Glomerular visceral epithelial cell (primary cell): ENCODE results near the gene ELP6.
A peak's percentile ranks its signal among the peaks of the same experiment; 100 is the strongest.
"Not testable (repeated sequence)": the region's sequence is repeated elsewhere in the genome, so short reads cannot be mapped to it uniquely, and the experiment has no call there.

ENCODE experiments used
- DNase-seq: peaks from one replicate; pipeline ENCODE4 v3.0.0-alpha.2; 2016; ENCODE audit errors: extremely low spot score

The ELP6 gene

GRCh38 chr3:47512416-47513124, 942 bp downstream of the ELP6 start:
- DNase-seq = peak; percentile 25

GRCh38 chr3:47505267-47505666, 8.2 kb downstream of the ELP6 start:
- not testable (repeated sequence) for DNase-seq

DNA sequence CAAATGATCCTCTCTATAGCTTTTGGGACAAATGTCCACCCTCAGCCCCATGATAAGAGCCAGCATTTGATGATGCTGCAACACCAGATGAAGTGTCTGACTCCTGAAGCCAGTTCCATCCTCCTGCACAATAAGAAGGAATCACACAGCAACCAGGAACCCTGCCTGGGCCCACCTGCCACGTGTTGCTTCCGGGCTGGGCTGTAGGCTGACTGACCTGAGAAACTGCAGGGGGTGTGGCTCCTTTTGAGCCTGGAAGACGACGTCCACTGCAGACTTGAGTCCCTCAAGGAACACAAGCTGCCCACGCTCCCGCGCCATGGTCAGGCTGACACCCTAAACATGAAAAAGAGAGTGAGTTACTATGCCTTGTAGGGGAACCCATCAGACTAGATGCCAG, 9.4 kb downstream of the ELP6 start:
- no peak for DNase-seq

- no peak for DNase-seq
Measured at GRCh38 chr3:47503033-47503432, 10.5 kb downstream of the ELP6 start.

DNA sequence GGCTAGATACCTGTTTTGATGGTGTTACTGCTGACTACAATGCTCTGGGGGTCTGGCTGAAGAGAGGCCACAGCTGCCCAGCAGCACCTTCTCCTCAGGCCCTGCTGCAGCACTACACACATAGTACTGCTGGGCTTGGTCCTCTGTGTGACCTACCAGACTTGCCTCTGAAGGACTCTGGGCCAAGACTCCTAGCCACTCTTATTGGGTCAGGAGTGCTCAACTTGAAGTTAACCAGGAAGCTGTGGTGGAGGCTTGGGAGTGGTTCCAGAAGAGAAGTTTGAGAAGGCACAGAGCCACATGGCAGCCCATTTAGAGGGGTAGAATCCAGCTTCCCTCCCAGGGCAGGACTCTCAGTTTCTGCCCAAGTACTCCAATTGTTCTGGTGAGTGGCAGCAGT, 16.6 kb downstream of the ELP6 start:
- no peak for DNase-seq

- no peak for DNase-seq
Measured at GRCh38 chr3:47495886-47496285, 17.6 kb downstream of the ELP6 start.

DNA sequence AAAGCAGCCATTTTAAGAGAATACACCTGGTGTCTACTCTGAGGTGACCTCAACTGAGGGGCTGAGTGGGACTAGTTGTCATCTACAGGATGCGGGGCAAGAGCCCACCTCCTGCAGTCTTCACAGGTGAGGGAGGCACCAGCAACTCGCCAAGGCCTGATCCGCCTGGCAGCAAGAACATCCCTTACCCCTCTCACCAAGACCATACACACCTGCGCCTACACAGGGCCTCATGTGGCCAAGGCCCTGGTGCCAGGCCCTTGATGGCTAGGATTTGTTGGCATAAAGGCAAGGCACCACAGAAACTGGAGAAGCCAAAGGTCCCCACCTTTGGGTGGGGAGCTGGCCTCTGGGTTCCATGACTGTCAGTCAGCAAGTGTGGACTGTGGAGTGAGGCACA, 18.4 kb downstream of the ELP6 start:
- no peak for DNase-seq

GRCh38 chr3:47491777-47492176, 21.7 kb downstream of the ELP6 start:
- DNase-seq = no peak

DNA sequence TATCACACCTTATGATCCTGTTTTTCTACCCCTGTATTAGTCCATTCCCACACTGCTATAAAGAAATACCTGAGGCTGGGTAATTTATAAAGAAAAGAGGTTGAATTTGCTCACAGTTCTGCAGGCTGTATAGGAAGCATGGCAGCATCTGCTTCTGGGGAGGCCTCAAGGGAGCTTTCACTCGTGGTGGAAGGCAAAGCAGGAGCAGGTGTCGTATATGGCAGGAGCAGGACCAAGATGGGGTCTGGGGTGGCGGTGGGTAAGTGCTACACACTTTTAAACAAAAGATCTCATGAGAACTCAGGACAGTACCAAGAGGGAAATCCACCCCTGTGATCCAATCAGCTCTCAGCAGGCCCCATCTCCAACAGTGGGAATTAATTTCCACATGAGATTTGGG, 22.3 kb downstream of the ELP6 start:
- no peak for DNase-seq

DNA sequence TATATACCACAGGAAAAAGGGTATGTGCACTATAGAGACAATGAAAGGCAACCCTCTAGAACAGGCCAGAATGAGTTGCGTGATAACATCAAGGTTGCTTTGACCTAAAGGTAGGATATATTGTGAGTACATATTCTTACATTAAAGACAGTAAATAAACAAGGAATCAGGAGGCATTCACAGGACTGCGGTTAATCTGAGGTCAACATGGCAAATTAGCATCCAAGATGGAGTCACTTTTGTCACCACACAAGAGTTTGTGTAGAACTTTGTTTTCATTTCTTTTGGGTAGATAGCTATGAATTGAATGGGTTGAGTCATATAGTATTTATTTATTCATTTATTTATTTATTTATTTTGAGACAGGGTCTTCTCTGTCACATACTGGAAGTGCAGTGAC, 26.2 kb downstream of the ELP6 start:
- no peak for DNase-seq

GRCh38 chr3:47485812-47486211, 27.7 kb downstream of the ELP6 start:
- no peak for DNase-seq

DNA sequence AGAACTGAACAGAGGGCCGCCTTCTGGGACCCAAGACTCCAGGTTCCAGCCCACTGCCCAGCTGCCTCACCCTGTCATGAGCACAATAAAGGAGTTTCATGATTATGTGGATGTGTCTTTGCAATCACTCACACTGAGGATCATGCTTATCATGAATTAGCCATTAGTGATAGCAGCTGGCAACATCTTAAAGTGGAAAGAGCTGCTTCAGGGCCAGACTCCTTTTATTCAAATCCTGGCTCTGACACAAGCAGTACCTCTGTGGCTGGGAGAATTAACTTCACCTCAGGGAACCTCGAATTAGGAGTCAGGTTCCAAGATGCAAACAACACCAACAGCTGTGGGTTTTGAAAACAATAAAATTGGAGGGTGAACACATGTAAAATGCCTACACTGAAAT, 31.1 kb downstream of the ELP6 start:
- no peak for DNase-seq

DNA sequence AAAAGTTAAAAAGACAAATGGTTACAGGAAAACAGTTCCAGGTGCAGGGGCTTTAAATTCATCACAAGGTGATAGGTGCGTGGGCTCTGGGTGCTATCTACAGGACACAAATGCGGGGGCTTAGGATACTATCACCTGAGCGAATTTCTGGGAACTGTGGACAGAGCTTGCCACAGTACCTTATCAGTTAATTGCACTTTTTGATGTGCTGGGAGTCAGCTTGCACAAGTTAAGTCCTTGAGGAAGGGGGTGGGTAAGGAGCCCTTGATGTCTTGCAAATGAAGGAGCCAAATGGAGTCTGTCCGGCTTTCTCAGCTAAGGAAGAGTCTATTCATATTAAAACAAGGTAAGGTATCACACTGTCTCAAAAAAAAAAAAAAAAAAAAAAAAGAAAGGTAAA, 31.7 kb downstream of the ELP6 start:
- DNase-seq = not testable (repeated sequence)

- DNase-seq = not testable (repeated sequence)
Measured at GRCh38 chr3:47480267-47480666, 33.2 kb downstream of the ELP6 start.

- DNase-seq = no peak
Measured at GRCh38 chr3:47479826-47480160, 33.7 kb downstream of the ELP6 start.

DNA sequence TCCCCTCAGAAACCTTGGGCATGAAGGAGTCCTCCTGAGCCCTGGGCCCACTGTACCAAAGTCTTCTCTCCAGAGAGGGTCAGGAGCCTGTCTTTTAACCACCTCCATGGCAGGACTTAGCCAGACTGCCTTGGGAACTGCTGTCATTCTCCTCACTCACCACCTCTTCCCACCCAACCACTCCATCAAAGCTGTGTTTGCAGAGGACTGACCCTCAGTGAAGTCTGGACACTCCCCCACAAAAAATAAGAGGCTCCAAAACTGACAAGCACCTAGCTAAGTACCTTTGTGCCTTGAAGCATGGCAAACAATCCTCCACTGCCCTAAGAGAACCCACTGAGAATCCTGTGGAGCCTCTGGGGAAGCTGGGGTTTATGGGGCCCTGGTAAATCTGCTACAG, 35.5 kb downstream of the ELP6 start:
- no peak for DNase-seq

DNA sequence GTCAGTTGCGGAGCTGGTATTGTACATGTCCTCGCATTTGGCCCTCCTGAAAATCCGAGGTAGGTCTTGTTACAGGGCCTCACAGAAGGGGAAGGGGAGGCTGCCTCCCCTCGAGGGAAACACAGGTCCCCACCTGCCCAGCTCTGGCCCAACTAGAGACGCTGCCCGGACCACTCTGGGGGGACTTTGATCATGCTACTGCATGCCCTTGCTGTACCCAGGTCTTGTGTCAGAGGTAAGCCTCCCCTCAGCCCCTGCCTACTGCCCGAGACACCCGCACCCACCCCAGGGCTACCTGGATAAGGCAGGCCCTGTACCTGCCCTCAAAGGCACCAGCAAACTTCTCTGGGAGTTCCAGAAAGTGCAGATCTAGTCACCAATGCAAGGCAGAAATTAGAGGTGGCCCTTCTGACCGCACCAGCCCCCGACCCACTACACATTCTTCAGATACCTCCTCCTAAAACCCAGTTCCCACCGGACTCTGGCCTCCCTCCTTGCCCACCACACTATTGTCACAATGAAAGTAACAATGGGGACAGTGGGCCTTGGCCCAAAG, 36.8 kb downstream of the ELP6 start:
- DNase-seq = no peak

GRCh38 chr3:47476330-47476626, 37.2 kb downstream of the ELP6 start:
- DNase-seq = no peak

GRCh38 chr3:47475570-47476329, 37.8 kb downstream of the ELP6 start, which contains the start of gene SCAP:
SCAP (minus strand) TSS chr3:47475941; CDS start chr3:47442993, 32,948 bp downstream.
- DNase-seq = peak; percentile 82

GRCh38 chr3:47475029-47475569, 38.4 kb downstream of the ELP6 start:
- no peak for DNase-seq

DNA sequence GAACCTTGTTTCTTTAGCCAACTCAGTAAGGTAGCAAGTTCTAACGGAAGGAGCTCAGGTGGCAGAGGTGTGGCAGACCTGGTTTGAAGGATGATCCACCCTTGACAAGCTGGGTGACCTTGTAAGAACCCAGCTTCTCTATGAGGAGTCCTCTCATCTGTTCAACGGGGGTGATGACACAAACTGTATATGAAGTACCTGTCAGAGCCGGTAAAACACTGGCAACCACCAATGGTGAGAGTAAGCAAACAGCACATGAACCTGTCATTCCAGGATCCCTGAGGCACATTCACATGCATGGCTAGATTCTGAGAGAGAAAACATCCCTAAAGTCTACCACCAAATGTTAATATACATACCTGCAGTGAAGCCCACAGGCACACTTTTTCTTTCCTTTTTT, 40.1 kb downstream of the ELP6 start:
- no peak for DNase-seq

DNA sequence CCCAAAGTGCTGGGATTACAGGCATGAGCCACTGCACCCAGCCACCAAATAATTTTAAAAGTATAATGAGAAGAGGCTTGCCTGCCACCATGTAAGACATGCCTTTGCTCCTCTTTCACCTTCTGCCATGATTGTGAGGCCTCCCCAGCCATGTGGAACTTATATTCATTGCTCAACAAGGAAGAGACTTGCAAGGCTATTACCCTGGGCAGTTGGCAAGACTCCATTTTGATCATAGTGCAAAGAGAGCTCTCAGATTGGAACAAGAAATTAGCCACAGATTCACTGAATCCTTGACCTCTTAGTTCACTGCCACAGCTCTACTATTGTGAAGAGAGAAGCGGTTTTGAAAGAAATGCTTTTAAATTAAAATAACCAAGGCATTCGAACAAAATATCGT, 43.9 kb downstream of the ELP6 start:
- no peak for DNase-seq

DNA sequence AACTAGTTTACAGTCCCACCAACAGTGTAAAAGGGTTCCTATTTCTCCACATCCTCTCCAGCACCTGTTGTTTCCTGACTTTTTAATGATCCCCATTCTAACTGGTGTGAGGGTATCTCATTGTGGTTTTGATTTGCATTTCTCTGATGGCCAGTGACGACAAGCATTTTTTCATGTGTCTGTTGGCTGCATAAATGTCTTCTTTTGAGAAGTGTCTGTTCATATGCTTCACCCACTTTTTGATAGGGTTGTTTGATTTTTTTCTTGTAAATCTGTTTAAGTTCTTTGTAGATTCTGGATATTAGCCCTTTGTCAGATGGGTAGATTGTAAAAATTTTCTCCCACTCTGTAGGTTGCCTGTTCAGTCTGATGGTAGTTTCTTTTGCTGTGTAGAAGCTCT, 45.2 kb downstream of the ELP6 start:
- not testable (repeated sequence) for DNase-seq
